Tibial nerve (tissue), 4 donors: ENCODE data around the gene GPI.
"Not testable (repeated sequence)": the region's sequence is repeated elsewhere in the genome, so short reads cannot be mapped to it uniquely, and the experiment has no call there.

Experiments
- CTCF ChIP-seq, 5 experiments: fragments of 200-600 bp in 3 of 5; fragments of 450-650 bp in 2 of 5; sonication (generic) in 3 of 5; IDR thresholded peaks; one replicate each; pipeline ENCODE4 v1.5.1; 2016 to 2019; ENCODE audit warnings: antibody characterized with exemption in 5 of 5, mild to moderate bottlenecking in 3 of 5, moderate library complexity in 2 of 5
- EP300 ChIP-seq, 2 donors: sonication (generic); formaldehyde crosslinking; IDR thresholded peaks; one replicate each; pipeline ENCODE4 v1.6.1; 2017; ENCODE audit warnings: antibody characterized with exemption in 2 of 2, mild to moderate bottlenecking in 1 of 2
- POLR2A ChIP-seq, 2 donors: fragments of 450-650 bp; IDR thresholded peaks; one replicate each; pipeline ENCODE4 v1.6.1; 2017; ENCODE audit warnings: antibody characterized with exemption in 2 of 2, mild to moderate bottlenecking in 2 of 2, moderate library complexity in 2 of 2

DNA sequence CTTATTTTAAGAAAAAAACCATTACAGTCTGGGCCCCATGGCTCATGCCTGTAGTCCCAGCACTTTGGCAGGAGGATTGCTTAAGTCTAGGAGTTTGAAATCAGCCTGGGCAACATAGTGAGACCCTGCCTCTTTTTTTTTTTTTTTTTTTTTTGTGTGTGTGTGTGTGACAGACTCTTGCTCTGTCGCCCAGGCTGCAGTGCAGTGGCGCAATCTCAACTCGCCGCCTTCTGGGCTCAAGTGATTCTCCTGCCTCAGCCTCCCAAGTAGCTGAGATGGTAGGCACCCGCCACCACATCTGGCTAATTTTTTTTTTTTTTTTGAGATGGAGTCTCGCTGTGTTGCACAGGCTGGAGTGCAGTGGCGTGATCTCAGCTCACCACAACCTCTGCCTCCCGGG lies 34.4 kb upstream of the GPI start:
- not testable (repeated sequence) for TF ChIP-seq CTCF, EP300, POLR2A (IDR thresholded peaks at IDR 0.05)
